Right lobe of liver (tissue), 6 donors: ENCODE results near the gene KLHL14. TPM values are rescaled to one million over a fixed set of nuclear protein-coding genes. Genes with fewer than 3 reads are reported as not detected.

Experiments used
- ATAC-seq, 4 donors: fragments of 200-7000 bp; cut with Tn5 transposase; one replicate each; pipeline ENCODE4 v1.9.1; 2020; ENCODE audit warnings: mild to moderate bottlenecking in 4 of 4, moderate library complexity in 4 of 4
- DNase-seq, 3 donors: peaks; one replicate each; pipeline ENCODE4 v3.0.0-alpha.2; 2020
- H3K27ac ChIP-seq, 3 donors: fragments of 200-600 bp; one replicate each; pipeline ENCODE4 v1.8.0; 2022
- H3K27me3 ChIP-seq, 2 donors: fragments of 200-600 bp; one replicate each; pipeline ENCODE4 v1.8.0; 2022
- H3K36me3 ChIP-seq, 4 donors: fragments of 200-600 bp; sonication (generic) in 1 of 4; one replicate each; pipeline versions ENCODE4 v1.5.1 to v1.8.0; 2017 to 2022; ENCODE audit warnings: control low read depth in 1 of 4
- H3K4me1 ChIP-seq, 4 donors: fragments of 200-600 bp; sonication (generic) in 1 of 4; one replicate each; pipeline versions ENCODE4 v1.5.1 to v1.8.0; 2017 to 2022; ENCODE audit warnings: control low read depth in 1 of 4
- H3K4me3 ChIP-seq, 3 donors: fragments of 200-600 bp; one replicate each; pipeline ENCODE4 v1.8.0; 2022
- H3K9me3 ChIP-seq, 4 donors: fragments of 200-600 bp; sonication (generic) in 1 of 4; one replicate each; pipeline versions ENCODE4 v1.5.1 to v1.8.0; 2017 to 2022; ENCODE audit warnings: control low read depth in 1 of 4
- CTCF ChIP-seq, 4 donors: fragments of 200-600 bp in 3 of 4; fragments of 450-650 bp in 1 of 4; IDR thresholded peaks; one replicate each; pipeline versions ENCODE4 v1.5.1 to v1.8.0; 2016 to 2022; ENCODE audit warnings: antibody characterized with exemption in 4 of 4, mild to moderate bottlenecking in 2 of 4
- POLR2A ChIP-seq: fragments of 450-650 bp; IDR thresholded peaks from one replicate; pipeline ENCODE4 v1.6.1; 2017; ENCODE audit warnings: antibody characterized with exemption, mild to moderate bottlenecking
- WGBS: methylation state at CpG from one replicate; pipeline ENCODE4 v1.1.6; 2018; ENCODE audit warnings: low coverage, low lambda C conversion rate; ENCODE audit not compliant: insufficient coverage; ENCODE audit errors: missing lambda C conversion rate; 5-methylcytosine and 5-hydroxymethylcytosine counted together
- intact Hi-C, 2 donors: fragments of 100-400 bp; cut with DNase I; formaldehyde crosslinking; loops; one replicate each; pipeline versions ENCODE4 v1.11.2 to v1.14.1; 2022
- total RNA-seq, 6 experiments: library from RNA; depleted of rRNA in 2 of 6; stranded (reverse); fragments of >200 nt in 2 of 6; fragmentation: NEBNext Ultra II Directional in 3 of 6; extraction: Animal tissue kit (Norgen Biotek cat#: 25700) in 3 of 6; gene quantifications; one replicate each; pipeline versions ENCODE4 v1.1.0 to v1.2.4, GENCODE V29; 2016 to 2023
- donor health status: DM: no; HTN: yes; CAD: no.
- donor health status: DM: no; HTN: no; CAD: no.
- donor health status: DM: no; HTN: no; CAD: no.
- donor health status: DM: no; HTN: yes; CAD: no.
- donor health status: DM: no; HTN: yes; CAD: no.

The KLHL14 gene
- total RNA-seq, 6 experiments from 2014 or later: 0.09 to 0.24 TPM; not detected in 4

GRCh38 chr18:32672398-32672797 is 100.4 kb downstream of the KLHL14 start:
- intact Hi-C loops: no loop called here
- Histone ChIP-seq H3K9me3 (no peaks in the 10 kb centered on the region), H3K27me3 (no peaks in the 10 kb centered on the region), H3K4me3 (no peak overlapping the region), H3K27ac (no peak overlapping the region), H3K36me3 (no peaks in the 10 kb centered on the region), H3K4me1 (no peaks in the 10 kb centered on the region)
- ATAC-seq: no peak
- TF ChIP-seq CTCF (IDR thresholded peaks at IDR 0.05): no peak
- TF ChIP-seq POLR2A: no peak
- no peak for DNase-seq
- WGBS: 25% methylated on average over 1 of the region's 1 CpG

- DNase-seq: no peak
- Histone ChIP-seq H3K36me3 (no peaks in the 10 kb centered on the region), H3K27me3 (no peaks in the 10 kb centered on the region), H3K4me3 (no peak overlapping the region), H3K4me1 (no peaks in the 10 kb centered on the region), H3K9me3 (no peaks in the 10 kb centered on the region), H3K27ac (no peak overlapping the region)
- intact Hi-C loops: no loop called here
- ATAC-seq: no peak
- TF ChIP-seq CTCF (IDR thresholded peaks at IDR 0.05) (no peak), POLR2A (no peak)
Measured at GRCh38 chr18:32670727-32671126, 102.1 kb downstream of the KLHL14 start.

- no peaks in the 10 kb centered on the region for H3K27me3 ChIP-seq
- WGBS: 80% methylated on average over 1 of the region's 5 CpGs
- H3K9me3 ChIP-seq: no peaks in the 10 kb centered on the region
- intact Hi-C loops: no loop called here
- ATAC-seq (peak in 1 of 4 donors; percentile 25), DNase-seq (no peak)
- H3K4me1 ChIP-seq: no peaks in the 10 kb centered on the region
- no peaks in the 10 kb centered on the region for H3K36me3 ChIP-seq
- no peak overlapping the region for H3K27ac ChIP-seq
- no peak overlapping the region for H3K4me3 ChIP-seq
- TF ChIP-seq POLR2A (no peak), CTCF (IDR thresholded peaks at IDR 0.05) (no peak)
Measured at GRCh38 chr18:32669549-32670165, 103.2 kb downstream of the KLHL14 start.

GRCh38 chr18:32668956-32669355 is 103.9 kb downstream of the KLHL14 start:
- H3K9me3 ChIP-seq: no peaks in the 10 kb centered on the region
- no peaks in the 10 kb centered on the region for H3K4me1 ChIP-seq
- intact Hi-C loops: no loop called here
- H3K36me3 ChIP-seq: no peaks in the 10 kb centered on the region
- DNase-seq: no peak
- no peaks in the 10 kb centered on the region for H3K27me3 ChIP-seq
- H3K27ac ChIP-seq: no peak overlapping the region
- H3K4me3 ChIP-seq: no peak overlapping the region
- no peak for TF ChIP-seq CTCF (IDR thresholded peaks at IDR 0.05)
- TF ChIP-seq POLR2A: no peak
- ATAC-seq: no peak
- WGBS: 69% methylated on average over 1 of the region's 1 CpG
